ENCODE results near the gene ANO7. TPM values are rescaled to one million over a fixed set of nuclear protein-coding genes. Genes with fewer than 3 reads are reported as not detected.

Gene ANO7
- total and polyA plus RNA-seq, 2 experiments from 2014 or later, result 0.22 to 2.6 TPM

GRCh38 chr2:241234066-241234790 lies 45.8 kb downstream of the ANO7 start:
- no peak overlapping the region for H3K4me2 ChIP-seq (ENCODE audit: unreplicated experiment)
- H4K20me1 ChIP-seq (ENCODE audit: insufficient read depth), result no peaks in the 10 kb centered on the region; the same call in 1 of the 2 replicates
- H3K4me3 ChIP-seq, result no peak overlapping the region
- no peak overlapping the region for H3K9ac ChIP-seq
- no peaks in the 10 kb centered on the region for H3K27me3 ChIP-seq (replicated peaks; ENCODE audit: insufficient read depth)
- no peaks in the 10 kb centered on the region for H3K4me1 ChIP-seq (ENCODE audit: insufficient read depth)
- H3K9me3 ChIP-seq (ENCODE audit: low read depth), result no peaks in the 10 kb centered on the region
- TF ChIP-seq EZH2phosphoT487 (IDR thresholded peaks at IDR 0.05; ENCODE audit: insufficient read depth, low read depth), result no peak
- TF ChIP-seq EZH2 (IDR thresholded peaks at IDR 0.05; ENCODE audit: insufficient read depth, poor library complexity, severe bottlenecking), result no peak
- H3F3A ChIP-seq (ENCODE audit: insufficient read depth), result peaks cover 82% of the 10 kb centered on the region
- no peak for DNase-seq
- 79 to 80% methylated on average over 21 of the region's 21 CpGs for WGBS, 2 experiments (ENCODE audit: low coverage in 1 of 2, low lambda C conversion rate in 2 of 2, missing lambda C conversion rate in 2 of 2)
- no peaks in the 10 kb centered on the region for H3K9me2 ChIP-seq (ENCODE audit: insufficient read depth)
- no peak overlapping the region for H2AFZ ChIP-seq
- H3K79me2 ChIP-seq (ENCODE audit: insufficient read depth), result peaks cover 91% of the 10 kb centered on the region
- H3K36me3 ChIP-seq (ENCODE audit: low read depth), result peaks cover 84% of the 10 kb centered on the region
- in situ Hi-C loops (cut with MboI), result no loop called here
- no peak overlapping the region for H3K27ac ChIP-seq

- 83 to 88% methylated on average over 26 of the region's 26 CpGs for WGBS, 2 experiments (ENCODE audit: low coverage in 1 of 2, low lambda C conversion rate in 2 of 2, missing lambda C conversion rate in 2 of 2)
- H4K20me1 ChIP-seq (ENCODE audit: insufficient read depth), result peaks cover 5% of the 10 kb centered on the region; the same call in 1 of the 2 replicates
- H2AFZ ChIP-seq, result no peak overlapping the region
- H3F3A ChIP-seq (ENCODE audit: insufficient read depth), result peaks cover 86% of the 10 kb centered on the region
- no peaks in the 10 kb centered on the region for H3K4me1 ChIP-seq (ENCODE audit: insufficient read depth)
- H3K9me2 ChIP-seq (ENCODE audit: insufficient read depth), result no peaks in the 10 kb centered on the region
- DNase-seq, result no peak
- H3K79me2 ChIP-seq (ENCODE audit: insufficient read depth), result peaks cover 96% of the 10 kb centered on the region
- peaks cover 83% of the 10 kb centered on the region for H3K36me3 ChIP-seq (ENCODE audit: low read depth)
- H3K27me3 ChIP-seq (replicated peaks; ENCODE audit: insufficient read depth), result no peaks in the 10 kb centered on the region
- H3K4me3 ChIP-seq, result no peak overlapping the region
- no peak overlapping the region for H3K9ac ChIP-seq
- no peak for TF ChIP-seq EZH2 (IDR thresholded peaks at IDR 0.05; ENCODE audit: insufficient read depth, poor library complexity, severe bottlenecking)
- no peak for TF ChIP-seq EZH2phosphoT487 (IDR thresholded peaks at IDR 0.05; ENCODE audit: insufficient read depth, low read depth)
- no peak overlapping the region for H3K4me2 ChIP-seq (ENCODE audit: unreplicated experiment)
- no peaks in the 10 kb centered on the region for H3K9me3 ChIP-seq (ENCODE audit: low read depth)
- H3K27ac ChIP-seq, result no peak overlapping the region
- in situ Hi-C loops (cut with MboI), result no loop called here
Measured at GRCh38 chr2:241234962-241235740, 46.7 kb downstream of the ANO7 start.

DNA sequence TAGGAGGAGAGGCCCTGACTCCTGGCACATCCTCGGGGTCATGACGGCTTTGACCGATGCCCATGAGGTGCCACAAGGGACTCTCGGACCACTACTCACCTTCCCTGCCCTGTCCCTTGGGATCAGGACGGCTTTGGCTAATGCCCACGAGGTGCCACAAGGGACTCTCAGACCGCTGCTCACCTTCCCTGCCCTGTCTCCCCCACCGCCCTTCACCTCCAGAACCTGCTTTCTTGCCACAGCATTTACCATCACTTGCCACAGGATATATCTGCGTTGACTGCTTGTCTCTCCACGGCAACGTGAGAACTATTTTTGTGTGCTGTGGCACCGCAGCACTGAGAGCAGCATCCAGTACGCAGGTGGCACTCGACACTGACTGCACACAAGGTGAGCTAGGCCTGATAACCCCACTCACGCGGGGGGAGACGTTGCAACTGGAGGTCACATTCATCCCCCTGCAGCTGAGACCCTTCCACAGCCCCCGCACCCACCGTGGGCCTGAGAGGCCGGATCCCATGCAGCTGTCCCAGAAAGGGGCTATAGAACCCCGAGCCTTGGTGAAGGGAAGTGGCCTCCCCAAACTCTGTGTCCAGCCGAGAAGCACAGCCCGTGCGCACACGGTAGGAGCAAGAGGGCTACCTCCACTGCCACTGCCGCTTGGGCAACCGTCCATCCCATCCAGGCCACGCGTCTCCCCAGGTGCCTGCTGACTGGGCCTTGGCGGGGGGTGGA lies 47.5 kb downstream of the ANO7 start:
- no peaks in the 10 kb centered on the region for H3K9me2 ChIP-seq (ENCODE audit: insufficient read depth)
- 84 to 85% methylated on average over 27 to 30 of the region's 30 CpGs for WGBS, 2 experiments (ENCODE audit: low coverage in 1 of 2, low lambda C conversion rate in 2 of 2, missing lambda C conversion rate in 2 of 2)
- in situ Hi-C loops (cut with MboI), result no loop called here
- H4K20me1 ChIP-seq (ENCODE audit: insufficient read depth), result peaks cover 6% of the 10 kb centered on the region; the same call in 1 of the 2 replicates
- H3K4me3 ChIP-seq, result no peak overlapping the region
- H3K9me3 ChIP-seq (ENCODE audit: low read depth), result no peaks in the 10 kb centered on the region
- no peak overlapping the region for H3K4me2 ChIP-seq (ENCODE audit: unreplicated experiment)
- no peak for DNase-seq
- H3K9ac ChIP-seq, result no peak overlapping the region
- H3K27ac ChIP-seq, result no peak overlapping the region
- H3F3A ChIP-seq (ENCODE audit: insufficient read depth), result peaks cover 81% of the 10 kb centered on the region
- H3K79me2 ChIP-seq (ENCODE audit: insufficient read depth), result peaks cover 98% of the 10 kb centered on the region
- no peak overlapping the region for H2AFZ ChIP-seq
- H3K27me3 ChIP-seq (replicated peaks; ENCODE audit: insufficient read depth), result no peaks in the 10 kb centered on the region
- H3K36me3 ChIP-seq (ENCODE audit: low read depth), result peaks cover 84% of the 10 kb centered on the region
- no peaks in the 10 kb centered on the region for H3K4me1 ChIP-seq (ENCODE audit: insufficient read depth)
- TF ChIP-seq EZH2phosphoT487 (IDR thresholded peaks at IDR 0.05; ENCODE audit: insufficient read depth, low read depth) (no peak), EZH2 (IDR thresholded peaks at IDR 0.05; ENCODE audit: insufficient read depth, poor library complexity, severe bottlenecking) (no peak)

- H3K4me1 ChIP-seq (ENCODE audit: insufficient read depth), result no peaks in the 10 kb centered on the region
- H3K27me3 ChIP-seq (replicated peaks; ENCODE audit: insufficient read depth), result no peaks in the 10 kb centered on the region
- peaks cover 98% of the 10 kb centered on the region for H3K79me2 ChIP-seq (ENCODE audit: insufficient read depth)
- H3K9me2 ChIP-seq (ENCODE audit: insufficient read depth), result no peaks in the 10 kb centered on the region
- in situ Hi-C loops (cut with MboI), result no loop called here
- no peak overlapping the region for H3K4me2 ChIP-seq (ENCODE audit: unreplicated experiment)
- H3K9ac ChIP-seq, result no peak overlapping the region
- 96 to 97% methylated on average over 6 of the region's 6 CpGs for WGBS, 2 experiments (ENCODE audit: low coverage in 1 of 2, low lambda C conversion rate in 2 of 2, missing lambda C conversion rate in 2 of 2)
- no peak overlapping the region for H3K27ac ChIP-seq
- peaks cover 76% of the 10 kb centered on the region for H3F3A ChIP-seq (ENCODE audit: insufficient read depth)
- DNase-seq, result no peak
- peaks cover 6% of the 10 kb centered on the region; the same call in 1 of the 2 replicates for H4K20me1 ChIP-seq (ENCODE audit: insufficient read depth)
- H3K4me3 ChIP-seq, result no peak overlapping the region
- TF ChIP-seq EZH2 (IDR thresholded peaks at IDR 0.05; ENCODE audit: insufficient read depth, poor library complexity, severe bottlenecking) (no peak), EZH2phosphoT487 (IDR thresholded peaks at IDR 0.05; ENCODE audit: insufficient read depth, low read depth) (no peak)
- H2AFZ ChIP-seq, result no peak overlapping the region
- peaks cover 83% of the 10 kb centered on the region for H3K36me3 ChIP-seq (ENCODE audit: low read depth)
- H3K9me3 ChIP-seq (ENCODE audit: low read depth), result no peaks in the 10 kb centered on the region
Measured at GRCh38 chr2:241237047-241237446, 48.6 kb downstream of the ANO7 start.

All from GM23248 (cell line).